K562 (cell line): ENCODE data around the gene RITA1. TPM values are rescaled to one million over a fixed set of nuclear protein-coding genes. Genes with fewer than 3 reads are reported as not detected.

Experiments
- ATAC-seq: fragments of 200-7000 bp; cut with Tn5 transposase; 3 replicates; pipeline ENCODE4 v1.9.1; 2020; ENCODE audit warnings: moderate library complexity
- BruUV-seq: library from RNA; stranded (reverse); fragments of 400-500 nt; replicated peaks from 2 replicates; lab custom pipeline; 2021; lab: Mats Ljungman, UMichigan
- CTCF ChIA-PET: fragments of 300-600 bp; formaldehyde crosslinking; extraction: SDS; loops from one replicate; lab custom pipeline; 2021; ENCODE audit warnings: low intra/inter-chr PET ratio; lab: Yijun Ruan, JAX
- POLR2A ChIA-PET: fragments of 300-600, 350-650 bp; sonication (Branson Sonifier 250); formaldehyde crosslinking; extraction: SDS; loops from one replicate; lab custom pipeline; 2021; ENCODE audit warnings: antibody characterized with exemption, inconsistent platforms; lab: Yijun Ruan, JAX
- DNase-seq, 4 experiments: peaks; one replicate each; pipeline versions ENCODE4 v3.0.0 to v3.0.0-alpha.2; 2011 to 2018; ENCODE audit warnings: low spot score in 3 of 4, mixed read lengths in 3 of 4; ENCODE audit errors: extremely low read depth in 1 of 4
- FAIRE-seq: peaks from 2 replicates; lab custom pipeline; 2011; peaks lifted over from hg19 to GRCh38; lab: Jason Lieb, UNC
- H2AFZ ChIP-seq: 2 replicates; pipeline ENCODE4 v1.6.0; 2011; ENCODE audit warnings: low read depth, low read length, control low read depth, inconsistent platforms
- H3K27ac ChIP-seq: fragments of 200-600 bp; 3 replicates; pipeline ENCODE4 v1.8.0; 2011; ENCODE audit warnings: low read depth, mild to moderate bottlenecking, control low read depth, inconsistent platforms, low read length, moderate library complexity, mixed read lengths; ENCODE audit errors: extremely low read depth
- H3K27me3 ChIP-seq, 2 experiments: fragments of 300-600 bp in 1 of 2; 2 replicates in 1 of 2; 3 replicates in 1 of 2; pipeline versions ENCODE4 v1.6.0 to v1.8.0; 2011; ENCODE audit warnings: inconsistent platforms in 2 of 2, low read length in 2 of 2, mild to moderate bottlenecking in 1 of 2, mixed read lengths in 1 of 2, moderate library complexity in 1 of 2; ENCODE audit not compliant: control insufficient read depth in 2 of 2, insufficient read depth in 2 of 2
- H3K36me3 ChIP-seq: fragments of 300-600 bp; 3 replicates; pipeline ENCODE4 v1.8.0; 2011; ENCODE audit warnings: mild to moderate bottlenecking, low read length, inconsistent platforms; ENCODE audit not compliant: control insufficient read depth, insufficient read depth
- H3K4me1 ChIP-seq, 2 experiments: fragments of 200-600 bp in 1 of 2; replicated peaks in 1 of 2; 2 replicates in 1 of 2; 3 replicates in 1 of 2; pipeline versions ENCODE4 v1.5.1 to v1.8.0; 2011; ENCODE audit warnings: inconsistent platforms in 2 of 2, low read length in 2 of 2, mild to moderate bottlenecking in 1 of 2, mixed read lengths in 1 of 2, moderate library complexity in 1 of 2; ENCODE audit not compliant: control insufficient read depth in 2 of 2, insufficient read depth in 2 of 2
- H3K4me2 ChIP-seq: 2 replicates; pipeline ENCODE4 v1.6.1; 2011; ENCODE audit warnings: low read length, control low read depth, inconsistent platforms, mixed read lengths; ENCODE audit not compliant: insufficient read depth
- H3K4me3 ChIP-seq: fragments of 200-600 bp; sonication (generic), shearing (Covaris generic); 2 replicates; pipeline ENCODE4 v1.5.1; 2016; ENCODE audit warnings: control low read depth, inconsistent platforms
- H3K79me2 ChIP-seq: fragments of 200-600 bp; 3 replicates; pipeline ENCODE4 v1.8.0; 2011; ENCODE audit warnings: low read length, inconsistent platforms; ENCODE audit not compliant: control insufficient read depth, insufficient read depth
- H3K9ac ChIP-seq, 2 experiments: 2 replicates each; pipeline versions ENCODE4 v1.6.0 to v1.6.1; 2011; ENCODE audit warnings: low read depth in 2 of 2, low read length in 2 of 2, control low read depth in 1 of 2, inconsistent platforms in 1 of 2, mild to moderate bottlenecking in 1 of 2, mixed read lengths in 1 of 2; ENCODE audit not compliant: insufficient read depth in 1 of 2
- H3K9me1 ChIP-seq: one replicate; pipeline ENCODE4 v1.6.0; 2011; ENCODE audit warnings: inconsistent platforms, mild to moderate bottlenecking, low read length, moderate library complexity; ENCODE audit not compliant: control insufficient read depth, insufficient read depth
- H3K9me3 ChIP-seq: replicated peaks from 2 replicates; pipeline ENCODE4 v1.5.1; 2011; ENCODE audit warnings: low read depth, low read length, inconsistent platforms; ENCODE audit not compliant: control insufficient read depth, insufficient read depth
- H4K20me1 ChIP-seq: replicated peaks from 2 replicates; pipeline ENCODE4 v1.6.1; 2011; ENCODE audit warnings: low read length, inconsistent platforms, mixed read lengths; ENCODE audit not compliant: control insufficient read depth, insufficient read depth
- CEBPZ ChIP-seq: fragments of 150-350 bp; IDR thresholded peaks from 2 replicates; pipeline ENCODE4 v1.6.1; 2014; ENCODE audit warnings: low read depth, mild to moderate bottlenecking, low read length, borderline replicate concordance
- DACH1 ChIP-seq: fragments of 450-650 bp; IDR thresholded peaks from 2 replicates; pipeline ENCODE4 v1.6.1; 2018; ENCODE audit not compliant: partially characterized antibody
- ELF1 ChIP-seq: fragments of 200-800 bp; sonication (Bioruptor generic); IDR thresholded peaks from 2 replicates; pipeline ENCODE4 v1.6.1; 2016; ENCODE audit warnings: missing genetic modification characterization, missing compliant biosample characterization
- EP300 ChIP-seq: IDR thresholded peaks from 2 replicates; pipeline ENCODE4 v1.6.1; 2012; ENCODE audit warnings: low read length, improper control_type of control experiment
- GTF2E2 ChIP-seq: fragments of 200-800 bp; sonication (Bioruptor generic); IDR thresholded peaks from 2 replicates; pipeline ENCODE4 v1.6.1; 2016; ENCODE audit warnings: missing genetic modification characterization, missing compliant biosample characterization
- HCFC1 ChIP-seq: IDR thresholded peaks from 2 replicates; pipeline ENCODE4 v1.6.1; 2012; ENCODE audit warnings: low read depth, low read length, improper control_type of control experiment
- HNRNPLL ChIP-seq: fragments of 200-400 bp; formaldehyde crosslinking; IDR thresholded peaks from 2 replicates; pipeline ENCODE4 v1.6.1; 2017; ENCODE audit warnings: low read length, low read depth, mild to moderate bottlenecking; ENCODE audit not compliant: poor library complexity, severe bottlenecking
- JUN ChIP-seq, 2 experiments: sonication (generic) in 1 of 2; formaldehyde crosslinking in 1 of 2; IDR thresholded peaks; 2 replicates each; pipeline versions ENCODE4 v1.6.1 to v1.8.0; 2012 to 2022; ENCODE audit warnings: borderline replicate concordance in 2 of 2, mild to moderate bottlenecking in 2 of 2, improper control_type of control experiment in 1 of 2, low read depth in 1 of 2, low read length in 1 of 2, missing genetic modification reagents in 1 of 2
- POLR3A ChIP-seq: IDR thresholded peaks from 2 replicates; pipeline ENCODE4 v1.6.1; 2011; ENCODE audit warnings: borderline replicate concordance, mild to moderate bottlenecking, moderate library complexity; ENCODE audit not compliant: insufficient read length, insufficient read depth; ENCODE audit errors: extremely low read depth
- PRMT5 ChIP-seq: sonication (generic); formaldehyde crosslinking; IDR thresholded peaks from 2 replicates; pipeline ENCODE4 v1.5.0; 2020; ENCODE audit warnings: missing genetic modification reagents
- TCF15 ChIP-seq: fragments of 250-450 bp; sonication (Bioruptor Pico); IDR thresholded peaks from 2 replicates; pipeline ENCODE4 v1.8.0; 2022; ENCODE audit warnings: moderate library complexity, mild to moderate bottlenecking, inconsistent platforms
- ZBTB26 ChIP-seq: fragments of 450-650 bp; formaldehyde crosslinking; IDR thresholded peaks from 2 replicates; pipeline ENCODE4 v1.4.0; 2022; ENCODE audit warnings: missing genetic modification characterization
- WGBS: fragments of 100-300 bp; shearing (Covaris generic); methylation state at CpG from one replicate; pipeline ENCODE4 v1.1.6; 2016; ENCODE audit warnings: low coverage, mixed read lengths; ENCODE audit not compliant: insufficient coverage; ENCODE audit errors: missing lambda C conversion rate; 5-methylcytosine and 5-hydroxymethylcytosine counted together
- in situ Hi-C: fragments of 300-500 bp; cut with MboI; formaldehyde crosslinking; loops from 4 replicates; pipeline ENCODE4 v1.15.0; 2018; ENCODE audit warnings: inconsistent platforms, mixed read lengths
- intact Hi-C: fragments of 100-400 bp; cut with micrococcal nuclease; formaldehyde crosslinking; loops from 2 replicates; pipeline ENCODE4 v1.14.2; 2022
- polyA plus RNA-seq, 8 experiments: library from polyadenylated mRNA; depleted of rRNA in 4 of 8; stranded (reverse) in 5 of 8; unstranded in 3 of 8; fragments of >200 nt; fragmentation: Nextera tagmentation in 2 of 8; fragmentation: Illumina TruSeq in 1 of 8; extraction: Ambion mirVana in 2 of 8; extraction: Trizol in 1 of 8; gene quantifications; 2 replicates each; pipeline versions ENCODE4 v1.2.1 to v1.2.3, GENCODE V29; 2011 to 2014; ENCODE audit warnings: inconsistent platforms in 1 of 8, missing spikeins in 1 of 8
- total RNA-seq, 7 experiments: library from RNA; depleted of rRNA in 6 of 7; stranded (reverse); fragments of >200 nt in 6 of 7; fragmentation: Illumina TruSeq in 2 of 7; extraction: Trizol in 2 of 7; gene quantifications; 2 replicates each; pipeline versions ENCODE4 v1.2.1 to v1.2.3, GENCODE V29; 2011 to 2021; ENCODE audit warnings: low replicate concordance in 1 of 7

The RITA1 gene
- total and polyA plus RNA-seq, 9 of the 15 experiments (the other 6 are each of a cell fraction or from before 2014, with no cell fraction given): 2.8 to 40.4 (median 18.0) TPM

GRCh38 chr12:113151655-113152054 is 33.9 kb upstream of the RITA1 start:
- Histone ChIP-seq H3K9me3 (no peaks in the 10 kb centered on the region), H3K36me3 (no peaks in the 10 kb centered on the region), H4K20me1 (peaks cover 8% of the 10 kb centered on the region), H3K4me1 (peaks cover 5 to 25% of the 10 kb centered on the region in 2 experiments; a peak in 3 of 5 replicates), H2AFZ (no peak overlapping the region), H3K4me2 (no peak overlapping the region), H3K9ac (no peak overlapping the region), H3K27me3 (peaks cover 20 to 32% of the 10 kb centered on the region in 2 experiments), H3K9me1 (peaks cover 3% of the 10 kb centered on the region), H3K27ac (no peak overlapping the region), H3K4me3 (no peak overlapping the region), H3K79me2 (no peaks in the 10 kb centered on the region)
- in situ Hi-C loops: no loop called here
- intact Hi-C loops: loop anchor here (5.0 kb wide), 1 partner anchor 159 kb away; no protein-coding TSS in a partner anchor
- no peak for ATAC-seq
- BruUV-seq: no TSS peak
- no peak for DNase-seq
- 0% methylated on average over 3 of the region's 3 CpGs for WGBS
- FAIRE-seq: no peak
- CTCF ChIA-PET: no interaction called here
- no peak for TF ChIP-seq TCF15 (CRISPR knock-in tag)
- no peak for TF ChIP-seq ZBTB26 (CRISPR knock-in tag)
- TF ChIP-seq HCFC1: no peak
- no peak for TF ChIP-seq HNRNPLL
- no peak for TF ChIP-seq CEBPZ
- no peak for TF ChIP-seq POLR3A
- no peak for TF ChIP-seq JUN (IDR thresholded peaks at IDR 0.05; ENCODE audit: borderline replicate concordance, low read depth, low read length)
- TF ChIP-seq JUN (CRISPR knock-in tag; IDR thresholded peaks at IDR 0.05; ENCODE audit: borderline replicate concordance): no peak
- TF ChIP-seq EP300: no peak
- no peak for TF ChIP-seq PRMT5 (CRISPR knock-in tag)
- TF ChIP-seq ELF1 (tag): no peak
- TF ChIP-seq DACH1: no peak
- no peak for TF ChIP-seq GTF2E2
- POLR2A ChIA-PET: interaction anchor here (0.6 kb wide), 1 partner anchor 11 kb away, joined by 3 read pairs; no protein-coding TSS in a partner anchor
